HCT116 (cell line): Measurements from ENCODE around the gene OSTM1. TPM values are rescaled to one million over a fixed set of nuclear protein-coding genes. Genes with fewer than 3 reads are reported as not detected.

Source experiments
- ATAC-seq: fragments of 200-7000 bp; cut with Tn5 transposase; 2 replicates; pipeline ENCODE4 v1.9.1; 2020; ENCODE audit warnings: mild to moderate bottlenecking, moderate library complexity
- Bru-seq: library from RNA; stranded (reverse); fragments of 400-500 nt; gene quantifications from one replicate; lab custom pipeline; 2021; lab: Mats Ljungman, UMichigan
- BruChase-seq, 2 experiments: library from RNA; stranded (reverse); fragments of 400-500 nt; gene quantifications; one replicate each; lab custom pipeline; 2021; lab: Mats Ljungman, UMichigan
- BruUV-seq: library from RNA; stranded (reverse); fragments of 400-500 nt; replicated peaks from 2 replicates; lab custom pipeline; 2021; lab: Mats Ljungman, UMichigan
- CTCF ChIA-PET: fragments of 300-600 bp; sonication (Branson Sonifier 250); formaldehyde crosslinking; loops from one replicate; lab custom pipeline; 2021; ENCODE audit warnings: antibody characterized with exemption; lab: Charles Lee
- POLR2A ChIA-PET: fragments of 300-600, 350-600 bp; sonication (Branson Sonifier 250); formaldehyde crosslinking; loops from one replicate; lab custom pipeline; 2021; ENCODE audit warnings: antibody characterized with exemption; lab: Charles Lee
- RAD21 ChIA-PET, 2 experiments: fragments of 300-600 bp; sonication (Branson Sonifier 250); formaldehyde crosslinking; loops; one replicate each; lab custom pipeline; 2023; ENCODE audit warnings: low total read pairs in 2 of 2; ENCODE audit not compliant: uncharacterized antibody in 2 of 2, unreplicated experiment in 2 of 2, low non-redundant PET in 1 of 2; lab: Charles Lee
- DNase-seq: peaks from one replicate; pipeline ENCODE4 v3.0.0-alpha.2; 2010; ENCODE audit warnings: low read depth, low spot score
- H2AFZ ChIP-seq: fragments of 200-600 bp; shearing (Covaris generic), sonication (generic); 2 replicates; pipeline ENCODE4 v1.6.1; 2017; ENCODE audit warnings: low read depth, mixed run types, mixed read lengths, antibody characterized with exemption, low read length; ENCODE audit not compliant: poor library complexity, severe bottlenecking
- H3K27ac ChIP-seq: 2 replicates; pipeline ENCODE4 v1.5.1; 2012; ENCODE audit warnings: low read depth, low read length
- H3K27me3 ChIP-seq: fragments of 200-600 bp; sonication (generic); 2 replicates; pipeline ENCODE4 v1.6.1; 2016; ENCODE audit warnings: mixed run types, low read length, mixed read lengths; ENCODE audit not compliant: insufficient read depth
- H3K36me3 ChIP-seq, 2 experiments: fragments of 200-500 bp in 1 of 2; fragments of 200-600 bp in 1 of 2; sonication (Bioruptor generic) in 1 of 2; sonication (generic) in 1 of 2; 2 replicates each; pipeline versions ENCODE4 v1.5.1 to v1.6.1; 2014 to 2016; ENCODE audit warnings: low read length in 2 of 2, inconsistent platforms in 1 of 2, mixed read lengths in 1 of 2, mixed run types in 1 of 2; ENCODE audit not compliant: insufficient read depth in 2 of 2, control insufficient read depth in 1 of 2
- H3K4me1 ChIP-seq, 2 experiments: fragments of 200-600 bp in 1 of 2; sonication (generic) in 1 of 2; 2 replicates each; pipeline versions ENCODE4 v1.5.1 to v1.6.1; 2012 to 2017; ENCODE audit warnings: low read length in 2 of 2, inconsistent platforms in 1 of 2, mild to moderate bottlenecking in 1 of 2, mixed read lengths in 1 of 2, mixed run types in 1 of 2, moderate library complexity in 1 of 2; ENCODE audit not compliant: insufficient read depth in 2 of 2, control insufficient read depth in 1 of 2
- H3K4me2 ChIP-seq: fragments of 200-600 bp; sonication (generic); 2 replicates; pipeline ENCODE4 v1.6.1; 2017; ENCODE audit warnings: mixed run types, low read length, mixed read lengths
- H3K4me3 ChIP-seq, 2 experiments: fragments of 200-600 bp in 1 of 2; sonication (generic) in 1 of 2; replicated peaks in 1 of 2; 2 replicates each; pipeline ENCODE4 v1.5.1; 2011 to 2016; ENCODE audit warnings: low read length in 2 of 2, control low read depth in 1 of 2, low read depth in 1 of 2, mild to moderate bottlenecking in 1 of 2, mixed read lengths in 1 of 2, mixed run types in 1 of 2
- H3K79me2 ChIP-seq: fragments of 200-600 bp; sonication (generic); 2 replicates; pipeline ENCODE4 v1.6.1; 2017; ENCODE audit warnings: mild to moderate bottlenecking, mixed run types, low read length, moderate library complexity, mixed read lengths; ENCODE audit not compliant: insufficient read depth
- H3K9ac ChIP-seq: fragments of 200-600 bp; sonication (generic); 2 replicates; pipeline ENCODE4 v1.6.1; 2016; ENCODE audit warnings: low read length, mixed read lengths
- H3K9me2 ChIP-seq: fragments of 200-600 bp; sonication (generic), shearing (Covaris generic); 2 replicates; pipeline ENCODE4 v1.6.1; 2017; ENCODE audit warnings: mixed run types, mild to moderate bottlenecking, moderate library complexity; ENCODE audit not compliant: insufficient read depth
- H3K9me3 ChIP-seq, 2 experiments: fragments of 200-500 bp in 1 of 2; fragments of 200-600 bp in 1 of 2; sonication (Bioruptor generic) in 1 of 2; sonication (generic) in 1 of 2; 2 replicates each; pipeline ENCODE4 v1.6.1; 2014 to 2017; ENCODE audit warnings: low read length in 2 of 2, mixed read lengths in 2 of 2, inconsistent platforms in 1 of 2, low read depth in 1 of 2, mild to moderate bottlenecking in 1 of 2, mixed run types in 1 of 2, moderate library complexity in 1 of 2; ENCODE audit not compliant: control insufficient read depth in 1 of 2, insufficient read depth in 1 of 2
- H4K20me1 ChIP-seq: fragments of 200-600 bp; sonication (generic), shearing (Covaris generic); 2 replicates; pipeline ENCODE4 v1.6.1; 2017; ENCODE audit warnings: mixed run types, mild to moderate bottlenecking, moderate library complexity; ENCODE audit not compliant: insufficient read depth
- ATF3 ChIP-seq: IDR thresholded peaks from 2 replicates; pipeline ENCODE4 v1.6.1; 2012
- CBX3 ChIP-seq: IDR thresholded peaks from 2 replicates; pipeline ENCODE4 v1.6.1; 2012; ENCODE audit warnings: low read depth
- CEBPB ChIP-seq: IDR thresholded peaks from 2 replicates; pipeline ENCODE4 v1.6.1; 2012; ENCODE audit warnings: low read depth
- CTCF ChIP-seq, 3 experiments: fragments of 200-600 bp in 1 of 3; sonication (generic) in 1 of 3; IDR thresholded peaks in 2 of 3; conservative IDR thresholded peaks in 1 of 3; 2 replicates each; pipeline ENCODE4 v1.5.1; 2012 to 2017; ENCODE audit warnings: low read depth in 2 of 3, low read length in 2 of 3, antibody characterized with exemption in 1 of 3, borderline replicate concordance in 1 of 3, control low read depth in 1 of 3, mild to moderate bottlenecking in 1 of 3, mixed read lengths in 1 of 3, mixed run types in 1 of 3, moderate library complexity in 1 of 3; ENCODE audit not compliant: insufficient read depth in 1 of 3
- EGR1 ChIP-seq: IDR thresholded peaks from 2 replicates; pipeline ENCODE4 v1.6.1; 2012; ENCODE audit warnings: low read depth
- ELF1 ChIP-seq: IDR thresholded peaks from 2 replicates; pipeline ENCODE4 v1.6.1; 2012; ENCODE audit warnings: low read depth, borderline replicate concordance
- EZH2phosphoT487 ChIP-seq: fragments of 200-600 bp; IDR thresholded peaks from 2 replicates; pipeline ENCODE4 v1.6.1; 2018; ENCODE audit warnings: antibody characterized with exemption, borderline replicate concordance
- FOSL1 ChIP-seq: IDR thresholded peaks from 2 replicates; pipeline ENCODE4 v1.6.1; 2012; ENCODE audit warnings: low read depth
- JUND ChIP-seq: IDR thresholded peaks from 2 replicates; pipeline ENCODE4 v1.6.1; 2012
- RAD21 ChIP-seq: IDR thresholded peaks from 2 replicates; pipeline ENCODE4 v1.6.1; 2012; ENCODE audit warnings: low read depth, mild to moderate bottlenecking
- REST ChIP-seq: IDR thresholded peaks from 2 replicates; pipeline ENCODE4 v1.6.1; 2012; ENCODE audit warnings: low read depth
- SIN3A ChIP-seq: IDR thresholded peaks from 2 replicates; pipeline ENCODE4 v1.6.1; 2012; ENCODE audit warnings: low read depth
- SRF ChIP-seq: IDR thresholded peaks from 2 replicates; pipeline ENCODE4 v1.6.1; 2012; ENCODE audit warnings: low read depth
- YY1 ChIP-seq: IDR thresholded peaks from 2 replicates; pipeline ENCODE4 v1.6.1; 2011; ENCODE audit warnings: low read length, low read depth, moderate library complexity, mild to moderate bottlenecking; ENCODE audit not compliant: insufficient replicate concordance; ENCODE audit errors: extremely low read depth
- ZBTB33 ChIP-seq: IDR thresholded peaks from 2 replicates; pipeline ENCODE4 v1.6.1; 2011; ENCODE audit warnings: mild to moderate bottlenecking, low read length, moderate library complexity; ENCODE audit not compliant: insufficient replicate concordance; ENCODE audit errors: extremely low read depth
- ZFX ChIP-seq: fragments of 450-650 bp; IDR thresholded peaks from 2 replicates; pipeline ENCODE4 v1.6.1; 2017
- ZNF274 ChIP-seq: fragments of 200-500 bp; sonication (Bioruptor generic); IDR thresholded peaks from 2 replicates; pipeline ENCODE4 v1.6.1; 2014; ENCODE audit warnings: mild to moderate bottlenecking, low read depth, low read length, inconsistent platforms
- intact Hi-C: fragments of 100-400 bp; cut with micrococcal nuclease; formaldehyde crosslinking; loops from 2 replicates; pipeline ENCODE4 v1.10.0; 2022
- long read RNA-seq: library from polyadenylated mRNA; unstranded; transcript quantifications from one replicate; pipeline ENCODE4 v2.0.0, GENCODE V29; 2021; ENCODE audit not compliant: unreplicated experiment
- polyA plus RNA-seq: library from polyadenylated mRNA; unstranded; fragments of >200 nt; gene quantifications from 2 replicates; pipeline ENCODE4 v1.2.1, GENCODE V29; 2012; ENCODE audit warnings: missing spikeins
- total RNA-seq: library from RNA; stranded (reverse); gene quantifications from one replicate; pipeline ENCODE4 v1.2.1, GENCODE V29; 2021; ENCODE audit not compliant: unreplicated experiment

The OSTM1 gene
- total RNA-seq, result 11.2 TPM
- polyA plus RNA-seq, result 2.7 and 3.9 TPM in 2 replicates
- percentile 54 among the genes with signal in this experiment for Bru-seq, nascent RNA
- BruChase-seq, experiment 1, labeled RNA remaining after a 6-hour chase, result percentile 66 among the genes with signal in this experiment
- BruChase-seq, experiment 2, labeled RNA remaining after a 2-hour chase, result percentile 62 among the genes with signal in this experiment
- long read RNA-seq, full-length matches to known transcripts, result 19 of 23 reads
- long read RNA-seq, partial matches to known transcripts, result 0 of 23 reads
- long read RNA-seq, other reads (novel, unspliced or antisense), result 4 of 23 reads

GRCh38 chr6:108074359-108075144 lies at the start of gene OSTM1:
Gene OSTM1, minus strand, starts transcription at chr6:108074741. Its CDS starts 90 bp downstream, at chr6:108074651.
- Histone ChIP-seq H3K9me3 (no peaks in the 10 kb centered on the region), H3K9me2 (no peaks in the 10 kb centered on the region), H3K27me3 (no peaks in the 10 kb centered on the region), H3K9ac (peak within 1 kb of the TSS; percentile 79), H3K79me2 (peaks cover 5% of the 10 kb centered on the region; the same call in 1 of the 2 replicates), H3K4me2 (peak within 1 kb of the TSS; percentile 99), H3K4me1 (peaks cover 7 to 28% of the 10 kb centered on the region in 2 experiments; a peak in 3 of 4 replicates), H3K4me3 (peak within 1 kb of the TSS; percentile 93 to 98), H3K36me3 (no peaks in the 10 kb centered on the region), H4K20me1 (no peaks in the 10 kb centered on the region), H2AFZ (peak within 1 kb of the TSS; percentile 96), H3K27ac (peak within 1 kb of the TSS; percentile 58; the same call in 1 of the 2 replicates)
- intact Hi-C loops, result no loop called here
- DNase-seq (peak; percentile 51), ATAC-seq (peak; percentile 98)
- ChIA-PET RAD21 (no interaction called here), POLR2A (no interaction called here), CTCF (no interaction called here)
- TSS peak; percentile 86 for BruUV-seq
- TF ChIP-seq RAD21, result no peak
- TF ChIP-seq CBX3, result no peak; the same call in 1 of the 2 replicates
- TF ChIP-seq FOSL1, result no peak
- no peak for TF ChIP-seq ATF3
- 0 out of 2 replicates have a peak, but pooled peaks have one; percentile 47 for TF ChIP-seq EGR1
- TF ChIP-seq REST, result peak; percentile 37; the same call in 1 of the 2 replicates
- TF ChIP-seq ZNF274, result no peak
- TF ChIP-seq EZH2phosphoT487, result no peak
- peak; percentile 63; the same call in 1 of the 2 replicates for TF ChIP-seq SIN3A
- peak; percentile 69 for TF ChIP-seq ZFX
- peak; percentile 44 for TF ChIP-seq ZBTB33
- peak; percentile 47 for TF ChIP-seq YY1
- no peak for TF ChIP-seq CEBPB
- no peak for TF ChIP-seq JUND
- peak; percentile 65; the same call in 1 of the 2 replicates for TF ChIP-seq ELF1
- no peak for TF ChIP-seq CTCF (IDR thresholded peaks at IDR 0.05 in 2 of 3, conservative IDR thresholded peaks at IDR 0.05 in 1 of 3; ENCODE audit: borderline replicate concordance in 1 of 3, insufficient read depth in 1 of 3, low read depth in 2 of 3, low read length in 2 of 3)
- TF ChIP-seq SRF, result no peak
